ENCODE measurements around the gene DGKI.

DGKI gene

GRCh38 chr7:137871170-137871915 is 24.6 kb upstream of the DGKI start:
- DNase-seq: no peak

GRCh38 chr7:137870684-137871083 is 23.9 kb upstream of the DGKI start:
- DNase-seq: no peak

- DNase-seq: no peak
These were observed 23.3 kb upstream of the DGKI start for GRCh38 chr7:137870078-137870477.

- DNase-seq: no peak
These were observed 22.5 kb upstream of the DGKI start for GRCh38 chr7:137869260-137869659.

GRCh38 chr7:137867289-137867688 is 20.5 kb upstream of the DGKI start:
- DNase-seq: no peak

GRCh38 chr7:137865764-137866163 is 19.0 kb upstream of the DGKI start:
- no peak for DNase-seq

GRCh38 chr7:137862964-137863363 is 16.2 kb upstream of the DGKI start:
- DNase-seq: no peak

- no peak for DNase-seq
These were observed 15.6 kb upstream of the DGKI start for GRCh38 chr7:137862358-137862757.

- no peak for DNase-seq
These were observed 13.8 kb upstream of the DGKI start for GRCh38 chr7:137860542-137860941.

GRCh38 chr7:137853053-137853452 is 6.3 kb upstream of the DGKI start:
- DNase-seq: no peak

GRCh38 chr7:137852108-137852507 is 5.3 kb upstream of the DGKI start:
- no peak for DNase-seq

- no peak for DNase-seq
These were observed 4.5 kb upstream of the DGKI start for GRCh38 chr7:137850972-137851945.

GRCh38 chr7:137850571-137850970 is 3.8 kb upstream of the DGKI start:
- no peak for DNase-seq

GRCh38 chr7:137848095-137848494 is 1.3 kb upstream of the DGKI start:
- no peak for DNase-seq

- no peak for DNase-seq
These were observed 835 bp upstream of the DGKI start for GRCh38 chr7:137847568-137848050.

GRCh38 chr7:137846549-137846826 is 286 bp downstream of the DGKI start:
- no peak for DNase-seq

- DNase-seq: no peak
These were observed 1.9 kb downstream of the DGKI start for GRCh38 chr7:137844677-137845425.

- DNase-seq: no peak
These were observed 6.6 kb downstream of the DGKI start for GRCh38 chr7:137839903-137840779.

- DNase-seq: no peak
These were observed 8.0 kb downstream of the DGKI start for GRCh38 chr7:137838706-137839315.

- DNase-seq: no peak
These were observed 10.2 kb downstream of the DGKI start for GRCh38 chr7:137836541-137836940.

- DNase-seq: no peak
These were observed 10.7 kb downstream of the DGKI start for GRCh38 chr7:137836113-137836509.
